ENCODE data around the gene PPP1R18.
A peak's percentile ranks its signal among the peaks of the same experiment; 100 is the strongest.
"Not testable (repeated sequence)": the region's sequence is repeated elsewhere in the genome, so short reads cannot be mapped to it uniquely, and the experiment has no call there.

Gene PPP1R18

GRCh38 chr6:30719791-30720737 is 33.6 kb upstream of the PPP1R18 start, which contains the start of gene TUBB:
TSS of gene TUBB (plus strand) at chr6:30720352. CDS start at chr6:30720507, 155 bp downstream.
- DNase-seq (ENCODE audit: low read depth in 2 of 2): peak; percentile 84 to 90

GRCh38 chr6:30719356-30719755 is 32.9 kb upstream of the PPP1R18 start:
- DNase-seq (ENCODE audit: low read depth in 2 of 2): no peak

GRCh38 chr6:30717845-30718720 is 31.6 kb upstream of the PPP1R18 start:
- not testable (repeated sequence) for DNase-seq (ENCODE audit: low read depth in 2 of 2)

- peak; percentile 97 to 98 for DNase-seq (ENCODE audit: low read depth in 2 of 2)
Measured at GRCh38 chr6:30717129-30717844, 30.8 kb upstream of the PPP1R18 start, which contains the start of gene MDC1. TSS of gene MDC1 (minus strand) at chr6:30717281. CDS start at chr6:30715175, 2,106 bp downstream.

GRCh38 chr6:30716879-30717128 is 30.4 kb upstream of the PPP1R18 start:
- DNase-seq (ENCODE audit: low read depth in 2 of 2): no peak

- DNase-seq (ENCODE audit: low read depth in 2 of 2): no peak
Measured at GRCh38 chr6:30714263-30714662, 27.8 kb upstream of the PPP1R18 start.

GRCh38 chr6:30712441-30712945 is 26.0 kb upstream of the PPP1R18 start:
- no peak for DNase-seq (ENCODE audit: low read depth in 2 of 2)

GRCh38 chr6:30711758-30712380 is 25.4 kb upstream of the PPP1R18 start:
- no peak for DNase-seq (ENCODE audit: low read depth in 2 of 2)

- no peak for DNase-seq (ENCODE audit: low read depth in 2 of 2)
Measured at GRCh38 chr6:30709101-30709868, 22.8 kb upstream of the PPP1R18 start.

GRCh38 chr6:30707281-30707850 is 20.9 kb upstream of the PPP1R18 start:
- DNase-seq (ENCODE audit: low read depth in 2 of 2): no peak

- no peak for DNase-seq (ENCODE audit: low read depth in 2 of 2)
Measured at GRCh38 chr6:30705620-30706019, 19.2 kb upstream of the PPP1R18 start.

- DNase-seq (ENCODE audit: low read depth in 2 of 2): no peak
Measured at GRCh38 chr6:30703821-30704220, 17.4 kb upstream of the PPP1R18 start.

- DNase-seq (ENCODE audit: low read depth in 2 of 2): no peak
Measured at GRCh38 chr6:30703011-30703410, 16.6 kb upstream of the PPP1R18 start.

GRCh38 chr6:30700340-30700739 is 13.9 kb upstream of the PPP1R18 start:
- DNase-seq (ENCODE audit: low read depth in 2 of 2): no peak

GRCh38 chr6:30696432-30696831 is 10.0 kb upstream of the PPP1R18 start:
- no peak for DNase-seq (ENCODE audit: low read depth in 2 of 2)

GRCh38 chr6:30691208-30691847 is 4.9 kb upstream of the PPP1R18 start:
- DNase-seq (ENCODE audit: low read depth in 2 of 2): no peak

- DNase-seq (ENCODE audit: low read depth in 2 of 2): peak; percentile 44 to 53
Measured at GRCh38 chr6:30690403-30691207, 4.2 kb upstream of the PPP1R18 start, which contains the start of gene NRM. TSS of gene NRM (minus strand) at chr6:30690984. CDS start at chr6:30690974, 10 bp downstream.

GRCh38 chr6:30689985-30690384 is 3.5 kb upstream of the PPP1R18 start:
- DNase-seq (ENCODE audit: low read depth in 2 of 2): no peak
